Skeletal muscle cell (primary cell): ENCODE data around the gene MMRN1.
"Not testable (repeated sequence)": the region's sequence is repeated elsewhere in the genome, so short reads cannot be mapped to it uniquely, and the experiment has no call there.

Experiments
- DNase-seq: peaks from one replicate; pipeline ENCODE4 v3.0.0-alpha.2; 2010; ENCODE audit warnings: low read depth
- H3K4me3 ChIP-seq: 2 replicates; pipeline ENCODE4 v1.5.1; 2011; ENCODE audit warnings: low read depth, mild to moderate bottlenecking, control low read depth, low read length, moderate library complexity

The MMRN1 gene, protein sequence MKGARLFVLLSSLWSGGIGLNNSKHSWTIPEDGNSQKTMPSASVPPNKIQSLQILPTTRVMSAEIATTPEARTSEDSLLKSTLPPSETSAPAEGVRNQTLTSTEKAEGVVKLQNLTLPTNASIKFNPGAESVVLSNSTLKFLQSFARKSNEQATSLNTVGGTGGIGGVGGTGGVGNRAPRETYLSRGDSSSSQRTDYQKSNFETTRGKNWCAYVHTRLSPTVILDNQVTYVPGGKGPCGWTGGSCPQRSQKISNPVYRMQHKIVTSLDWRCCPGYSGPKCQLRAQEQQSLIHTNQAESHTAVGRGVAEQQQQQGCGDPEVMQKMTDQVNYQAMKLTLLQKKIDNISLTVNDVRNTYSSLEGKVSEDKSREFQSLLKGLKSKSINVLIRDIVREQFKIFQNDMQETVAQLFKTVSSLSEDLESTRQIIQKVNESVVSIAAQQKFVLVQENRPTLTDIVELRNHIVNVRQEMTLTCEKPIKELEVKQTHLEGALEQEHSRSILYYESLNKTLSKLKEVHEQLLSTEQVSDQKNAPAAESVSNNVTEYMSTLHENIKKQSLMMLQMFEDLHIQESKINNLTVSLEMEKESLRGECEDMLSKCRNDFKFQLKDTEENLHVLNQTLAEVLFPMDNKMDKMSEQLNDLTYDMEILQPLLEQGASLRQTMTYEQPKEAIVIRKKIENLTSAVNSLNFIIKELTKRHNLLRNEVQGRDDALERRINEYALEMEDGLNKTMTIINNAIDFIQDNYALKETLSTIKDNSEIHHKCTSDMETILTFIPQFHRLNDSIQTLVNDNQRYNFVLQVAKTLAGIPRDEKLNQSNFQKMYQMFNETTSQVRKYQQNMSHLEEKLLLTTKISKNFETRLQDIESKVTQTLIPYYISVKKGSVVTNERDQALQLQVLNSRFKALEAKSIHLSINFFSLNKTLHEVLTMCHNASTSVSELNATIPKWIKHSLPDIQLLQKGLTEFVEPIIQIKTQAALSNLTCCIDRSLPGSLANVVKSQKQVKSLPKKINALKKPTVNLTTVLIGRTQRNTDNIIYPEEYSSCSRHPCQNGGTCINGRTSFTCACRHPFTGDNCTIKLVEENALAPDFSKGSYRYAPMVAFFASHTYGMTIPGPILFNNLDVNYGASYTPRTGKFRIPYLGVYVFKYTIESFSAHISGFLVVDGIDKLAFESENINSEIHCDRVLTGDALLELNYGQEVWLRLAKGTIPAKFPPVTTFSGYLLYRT

DNA sequence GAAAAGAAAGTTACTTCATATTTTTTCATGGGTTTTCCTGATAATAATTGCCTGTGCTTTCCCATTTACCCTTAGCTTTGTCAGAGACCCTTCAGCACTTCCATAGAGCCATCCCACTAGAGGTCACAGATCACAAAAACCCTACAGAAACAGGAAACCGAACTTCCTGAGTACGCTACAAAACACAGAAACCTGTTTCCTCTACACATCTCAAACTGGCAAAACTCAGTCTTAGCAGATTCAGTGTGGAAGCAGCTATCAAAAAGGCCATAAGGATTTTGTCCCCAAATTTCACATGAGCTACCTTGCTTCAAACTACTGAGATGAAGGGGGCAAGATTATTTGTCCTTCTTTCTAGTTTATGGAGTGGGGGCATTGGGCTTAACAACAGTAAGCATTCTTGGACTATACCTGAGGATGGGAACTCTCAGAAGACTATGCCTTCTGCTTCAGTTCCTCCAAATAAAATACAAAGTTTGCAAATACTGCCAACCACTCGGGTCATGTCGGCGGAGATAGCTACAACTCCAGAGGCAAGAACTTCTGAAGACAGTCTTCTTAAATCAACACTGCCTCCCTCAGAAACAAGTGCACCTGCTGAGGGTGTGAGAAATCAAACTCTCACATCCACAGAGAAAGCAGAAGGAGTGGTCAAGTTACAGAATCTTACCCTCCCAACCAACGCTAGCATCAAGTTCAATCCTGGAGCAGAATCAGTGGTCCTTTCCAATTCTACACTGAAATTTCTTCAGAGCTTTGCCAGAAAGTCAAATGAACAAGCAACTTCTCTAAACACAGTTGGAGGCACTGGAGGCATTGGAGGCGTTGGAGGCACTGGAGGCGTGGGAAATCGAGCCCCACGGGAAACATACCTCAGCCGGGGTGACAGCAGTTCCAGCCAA, at the start of gene MMRN1:
Gene MMRN1 (plus strand): TSS at position 206 of the 902 bp plus-strand sequence. CDS start 118 bp downstream, at position 324.
- DNase-seq, result no peak
- no peak within 1 kb of the TSS for H3K4me3 ChIP-seq

DNA sequence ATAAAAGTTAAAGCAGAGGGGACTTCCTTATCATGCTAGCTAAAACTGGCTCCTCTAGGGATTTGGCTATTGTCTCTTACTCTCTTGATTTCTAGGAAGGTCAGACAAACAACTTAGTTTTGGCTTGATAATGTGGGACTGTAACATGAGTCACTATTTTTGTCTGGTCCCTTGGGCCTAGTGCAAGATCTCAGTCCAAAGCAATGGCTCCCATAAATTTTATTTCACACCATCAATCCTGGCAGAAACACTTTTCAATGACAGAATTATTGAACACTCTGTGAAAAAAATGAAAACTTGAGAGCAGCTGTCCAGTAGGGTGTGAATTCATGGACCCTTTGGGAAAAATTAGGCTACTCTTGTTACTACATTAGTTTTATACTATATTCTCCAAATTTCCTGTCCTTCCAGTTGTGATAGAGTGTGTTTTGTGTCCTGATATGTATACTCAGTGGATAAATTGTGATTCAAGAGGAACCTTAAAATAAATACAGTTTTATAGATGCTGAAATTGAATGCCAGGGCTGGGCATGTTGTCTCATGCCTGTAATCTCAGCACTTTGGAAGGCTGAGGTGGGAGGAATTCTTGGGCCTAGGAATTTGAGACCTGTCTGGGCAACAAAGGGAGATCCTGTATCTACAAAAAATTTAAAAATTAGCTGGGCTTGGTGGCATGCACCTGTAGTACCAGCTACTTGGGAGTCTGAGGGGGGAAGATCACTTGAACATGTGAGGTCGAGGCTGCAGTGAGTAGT, 46.9 kb upstream of the MMRN1 start:
- DNase-seq, result no peak
- no peak overlapping the region for H3K4me3 ChIP-seq

DNA sequence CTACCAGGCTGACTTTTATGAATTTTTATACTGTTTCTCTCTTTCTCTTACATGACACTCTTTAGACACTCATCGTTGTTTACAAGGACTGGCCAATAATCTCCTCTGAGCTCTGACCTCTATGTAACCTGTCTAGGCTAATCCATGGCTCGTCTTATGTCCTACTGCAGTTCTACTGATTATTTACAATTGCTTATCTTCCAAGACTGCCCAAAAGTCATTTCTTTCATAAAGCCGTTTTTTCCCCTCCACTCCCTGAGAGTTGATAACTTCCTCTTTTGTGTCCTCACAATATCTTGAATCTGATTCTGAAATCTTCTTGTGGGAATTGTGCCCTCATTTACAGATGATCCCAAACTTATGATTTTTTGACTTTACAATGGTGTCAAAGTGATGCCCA, 39.4 kb upstream of the MMRN1 start:
- DNase-seq, result no peak

DNA sequence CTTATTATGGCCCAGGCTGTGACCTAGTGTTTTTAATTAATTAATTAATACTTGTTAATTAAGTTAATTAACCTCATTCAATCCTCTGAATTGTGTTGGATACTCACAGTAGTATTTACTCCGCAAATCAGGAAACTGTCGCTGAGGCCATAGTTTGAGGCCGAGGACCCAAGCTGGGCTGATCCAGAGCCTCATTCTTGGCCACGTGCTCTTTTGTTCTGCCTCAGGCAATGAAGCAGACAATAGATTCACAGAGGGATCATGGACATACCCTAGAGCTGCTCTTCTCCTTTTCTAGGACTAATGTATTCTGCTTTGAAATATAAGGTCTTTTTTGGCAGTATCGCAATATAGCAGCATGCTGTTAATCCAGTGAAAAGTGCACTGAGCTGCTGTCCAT, 33.7 kb upstream of the MMRN1 start:
- DNase-seq, result no peak
- H3K4me3 ChIP-seq, result no peak overlapping the region

More for the DNA sequence above, 39.4 kb upstream of the MMRN1 start:
- H3K4me3 ChIP-seq, result no peak overlapping the region

DNA sequence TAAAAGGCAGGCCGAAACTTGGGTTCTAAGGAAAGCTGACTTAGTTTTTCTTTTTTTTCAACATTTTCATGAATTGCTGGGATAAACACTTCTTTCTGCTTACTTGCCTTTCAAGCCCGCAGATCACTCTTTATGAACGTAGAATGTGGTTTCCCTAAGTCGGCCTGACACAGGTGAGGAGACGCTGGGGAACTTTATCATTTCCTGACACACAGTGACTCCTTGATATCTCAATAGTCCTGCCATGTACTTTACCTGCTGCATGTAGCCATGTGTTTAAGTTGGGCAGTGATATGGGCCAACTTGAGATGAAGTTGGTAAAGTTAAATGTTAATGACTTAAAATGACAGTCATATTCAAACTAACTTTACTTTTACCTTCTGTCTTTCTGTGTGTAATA, 31.1 kb upstream of the MMRN1 start:
- DNase-seq, result no peak
- no peak overlapping the region for H3K4me3 ChIP-seq

DNA sequence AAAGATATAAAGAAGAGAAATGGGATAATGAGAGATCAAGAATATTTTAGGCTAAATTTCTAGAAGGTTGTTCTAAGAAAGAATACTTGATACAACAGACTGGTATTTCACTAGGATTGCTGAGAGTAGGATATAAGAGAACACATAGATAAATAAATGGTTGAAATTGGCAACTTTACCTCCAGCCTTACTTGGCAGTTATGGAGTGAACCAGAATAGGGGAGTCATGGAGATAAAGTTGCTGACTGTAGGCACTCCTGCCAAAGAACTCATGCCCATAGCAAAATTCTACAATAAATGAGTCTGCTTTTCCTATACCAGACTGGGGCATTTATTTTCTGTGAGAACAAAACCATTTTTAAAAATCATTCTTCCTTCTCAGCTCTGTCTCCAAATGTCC, 26.4 kb upstream of the MMRN1 start:
- H3K4me3 ChIP-seq, result no peak overlapping the region
- DNase-seq, result no peak

DNA sequence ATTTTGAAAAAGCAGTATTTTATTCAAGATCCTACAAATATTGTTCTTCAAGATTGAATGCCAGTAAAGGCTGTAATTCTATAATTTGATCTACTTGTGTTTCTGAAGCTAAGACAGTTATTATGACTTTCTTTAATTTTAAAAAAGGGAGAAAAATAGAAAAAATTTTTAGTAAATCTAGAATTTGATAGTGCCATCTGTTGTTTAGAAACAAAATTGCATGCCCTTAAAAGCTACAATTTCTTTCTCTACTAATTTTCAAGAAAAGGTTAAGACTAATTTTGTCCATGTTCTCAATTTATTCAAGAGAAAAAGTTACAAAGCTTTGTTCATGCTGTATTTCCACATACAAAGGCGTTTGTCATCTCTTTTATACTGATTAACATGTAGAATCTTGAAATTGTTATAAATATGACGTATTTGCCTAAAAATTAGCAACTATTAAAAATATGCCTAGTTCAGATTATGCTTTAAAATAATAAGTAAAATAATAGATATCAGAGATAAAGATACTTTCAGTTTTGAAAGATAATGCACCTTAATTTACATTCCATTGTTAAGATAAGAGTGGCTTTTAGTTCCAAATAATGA, 25.6 kb upstream of the MMRN1 start:
- no peak overlapping the region for H3K4me3 ChIP-seq
- DNase-seq, result no peak

DNA sequence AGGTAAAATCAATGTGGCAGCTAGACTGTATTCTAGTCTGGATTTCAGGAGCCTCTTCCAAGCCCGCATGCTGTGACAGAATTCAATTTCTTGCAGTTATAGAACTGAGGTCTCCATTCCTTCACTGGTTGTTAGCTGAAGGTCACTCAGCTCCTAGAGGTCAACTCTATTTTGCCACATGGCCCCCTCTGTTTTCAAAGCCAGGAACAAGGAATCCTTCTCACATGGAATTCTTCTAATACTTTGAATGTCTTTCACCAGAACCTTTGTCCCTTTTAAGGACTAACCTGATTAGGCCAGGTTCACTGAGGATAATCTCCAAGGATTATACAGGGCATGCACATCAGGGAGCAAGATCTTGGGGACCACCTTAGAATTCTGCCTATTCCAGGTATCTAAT, 23.4 kb upstream of the MMRN1 start:
- H3K4me3 ChIP-seq, result no peak overlapping the region
- DNase-seq, result no peak

DNA sequence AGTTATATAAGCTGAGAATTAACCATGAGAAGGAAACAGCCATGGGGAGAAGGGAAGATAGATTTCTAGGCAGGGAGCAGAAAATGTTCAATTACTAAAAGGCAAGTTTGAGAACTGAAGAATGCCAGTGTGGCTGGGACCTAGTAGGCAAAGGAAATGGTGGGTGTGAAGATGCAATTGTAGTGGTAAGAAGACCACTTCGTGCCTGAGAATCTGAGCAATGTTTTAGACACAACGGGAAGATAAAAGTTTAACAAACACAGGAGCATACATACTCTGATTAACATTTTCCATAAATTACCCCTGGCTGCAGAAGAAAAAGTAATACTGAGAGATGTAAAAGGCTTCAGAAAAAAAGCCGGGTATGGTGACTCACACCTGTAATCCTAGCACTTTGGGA, 18.1 kb upstream of the MMRN1 start:
- no peak overlapping the region for H3K4me3 ChIP-seq
- no peak for DNase-seq

DNA sequence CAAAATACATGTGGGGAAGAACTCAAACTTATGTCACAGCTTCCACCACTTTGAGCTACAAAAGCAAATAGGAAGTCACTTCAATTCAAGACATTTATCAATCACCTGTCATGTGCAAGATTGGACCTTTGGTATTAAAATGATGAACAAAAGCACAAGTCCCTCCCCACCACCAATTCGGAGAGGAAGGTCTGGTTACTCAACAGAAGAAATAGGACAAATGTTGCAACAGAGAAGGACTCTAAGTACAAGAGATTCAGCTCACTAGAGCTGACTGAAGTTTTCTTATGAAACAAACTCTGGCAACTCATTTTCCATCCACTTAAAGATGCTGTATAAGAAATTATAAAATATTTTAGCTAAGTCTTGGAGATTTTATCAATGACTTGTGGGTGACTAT, 16.0 kb upstream of the MMRN1 start:
- DNase-seq, result no peak
- H3K4me3 ChIP-seq, result no peak overlapping the region

DNA sequence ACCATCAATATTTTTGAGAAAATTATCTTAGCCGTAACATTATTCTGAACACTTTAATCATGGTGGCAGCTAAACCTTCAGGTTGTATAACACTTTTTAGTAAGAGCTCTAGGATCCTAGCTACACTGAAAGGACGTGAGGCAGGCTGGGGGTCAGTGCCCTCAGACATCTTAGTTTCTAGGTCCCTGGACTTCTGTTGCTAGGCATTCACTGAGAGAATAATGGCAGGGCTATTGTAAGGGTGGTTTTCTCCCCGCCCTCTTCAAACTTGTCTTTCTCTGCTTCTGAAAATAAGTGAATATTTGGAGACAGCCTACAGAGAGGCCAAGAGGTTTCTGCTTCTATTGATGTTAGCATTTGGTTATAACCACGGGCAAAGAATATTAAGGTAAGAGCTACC, 15.4 kb upstream of the MMRN1 start:
- DNase-seq, result no peak
- H3K4me3 ChIP-seq, result no peak overlapping the region

DNA sequence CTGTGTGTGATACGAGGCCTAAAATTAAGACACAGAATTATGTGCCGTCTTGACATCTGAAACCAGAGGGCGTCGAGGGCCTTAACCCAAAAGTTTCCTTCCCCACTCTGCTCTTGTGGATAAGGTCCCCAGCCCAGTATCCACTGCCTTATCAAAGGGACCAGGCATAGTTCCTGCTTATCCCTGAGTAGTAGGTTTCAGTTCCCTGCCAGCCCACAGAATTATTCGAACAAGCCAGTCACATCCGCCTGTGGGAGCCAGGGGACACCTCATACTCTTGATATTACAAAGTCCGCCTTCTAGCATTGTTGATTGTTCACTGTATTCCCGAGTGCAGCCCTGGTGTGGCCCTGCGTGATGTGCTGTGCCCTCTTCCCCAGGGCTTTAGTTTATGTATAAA, 5.4 kb upstream of the MMRN1 start:
- no peak overlapping the region for H3K4me3 ChIP-seq
- DNase-seq, result no peak

DNA sequence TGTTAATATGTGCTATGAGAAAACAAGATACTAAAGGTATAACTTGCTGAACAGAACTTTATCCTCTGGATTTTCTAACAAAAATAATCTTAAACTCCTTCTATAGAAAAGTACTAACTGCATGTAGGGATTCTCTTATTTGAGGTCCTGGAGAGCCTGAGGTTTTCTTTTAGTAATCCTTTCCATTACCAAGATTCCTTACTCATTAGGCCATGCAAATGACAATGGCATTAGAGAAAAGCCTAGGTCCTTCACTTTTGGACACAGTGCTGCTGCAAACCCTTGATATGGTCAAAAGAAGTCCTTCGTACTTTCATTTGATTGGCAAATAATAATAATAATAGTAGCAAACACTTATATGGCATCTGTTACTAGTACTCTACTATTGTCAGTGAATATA, 3.2 kb downstream of the MMRN1 start:
- H3K4me3 ChIP-seq, result no peak overlapping the region
- DNase-seq, result no peak

DNA sequence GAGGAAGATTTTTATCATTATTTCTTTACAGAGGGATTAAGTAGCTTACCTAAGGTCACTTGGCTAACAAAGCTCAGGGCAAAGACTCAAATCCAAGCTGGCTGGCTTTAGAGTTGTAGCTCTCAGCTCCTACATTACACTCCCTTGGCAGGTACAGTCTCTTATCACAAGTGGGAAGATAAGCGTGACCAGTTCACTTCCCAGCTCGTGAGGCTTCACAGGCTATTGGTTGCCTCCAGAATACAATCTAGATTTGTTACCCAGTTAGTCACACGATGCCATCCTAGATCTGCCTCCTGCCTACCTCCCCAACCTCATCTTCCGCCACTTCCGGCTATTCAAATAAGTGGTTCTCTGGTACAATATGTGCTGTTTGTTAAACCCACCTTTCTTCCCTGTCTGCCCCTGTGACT, 3.7 kb downstream of the MMRN1 start:
- H3K4me3 ChIP-seq, result no peak overlapping the region
- DNase-seq, result no peak

DNA sequence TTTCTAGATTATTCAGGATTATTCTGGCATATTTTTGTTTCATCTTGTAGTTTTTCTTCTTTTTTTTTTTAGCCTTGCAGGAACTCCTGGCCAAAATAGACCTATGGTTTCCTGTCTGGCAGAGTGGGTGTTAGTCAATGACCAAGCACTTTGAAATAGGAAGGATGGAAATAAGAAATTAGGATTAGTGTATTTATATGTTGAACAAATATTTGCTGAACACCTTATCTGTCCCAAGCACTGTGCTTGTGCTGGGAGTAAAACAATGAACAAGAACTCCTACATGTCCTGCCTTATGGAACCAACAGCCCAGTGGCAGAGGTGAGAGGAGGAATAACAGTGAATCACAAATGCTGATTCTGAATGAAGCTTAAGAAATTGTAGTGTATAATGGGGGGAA, 4.5 kb downstream of the MMRN1 start:
- H3K4me3 ChIP-seq, result no peak overlapping the region
- no peak for DNase-seq

DNA sequence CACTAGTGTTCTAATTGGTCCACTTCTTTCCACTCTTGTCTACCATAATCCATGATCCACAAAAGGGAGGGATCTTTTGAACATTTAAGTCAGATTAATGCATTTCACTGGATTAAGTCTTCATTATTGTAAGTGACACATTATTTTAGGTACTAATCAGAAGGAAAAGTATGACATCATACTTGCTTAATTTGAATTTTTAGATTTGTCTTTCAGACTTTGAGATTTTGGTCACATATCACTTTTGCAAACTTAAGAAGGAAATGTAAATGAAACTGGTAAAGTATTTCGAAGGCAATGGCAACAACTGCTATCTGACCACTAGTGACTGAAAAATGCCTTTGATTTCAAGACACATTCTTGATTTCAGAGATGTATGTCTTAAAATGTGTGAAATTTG, 5.2 kb downstream of the MMRN1 start:
- no peak overlapping the region for H3K4me3 ChIP-seq
- no peak for DNase-seq

DNA sequence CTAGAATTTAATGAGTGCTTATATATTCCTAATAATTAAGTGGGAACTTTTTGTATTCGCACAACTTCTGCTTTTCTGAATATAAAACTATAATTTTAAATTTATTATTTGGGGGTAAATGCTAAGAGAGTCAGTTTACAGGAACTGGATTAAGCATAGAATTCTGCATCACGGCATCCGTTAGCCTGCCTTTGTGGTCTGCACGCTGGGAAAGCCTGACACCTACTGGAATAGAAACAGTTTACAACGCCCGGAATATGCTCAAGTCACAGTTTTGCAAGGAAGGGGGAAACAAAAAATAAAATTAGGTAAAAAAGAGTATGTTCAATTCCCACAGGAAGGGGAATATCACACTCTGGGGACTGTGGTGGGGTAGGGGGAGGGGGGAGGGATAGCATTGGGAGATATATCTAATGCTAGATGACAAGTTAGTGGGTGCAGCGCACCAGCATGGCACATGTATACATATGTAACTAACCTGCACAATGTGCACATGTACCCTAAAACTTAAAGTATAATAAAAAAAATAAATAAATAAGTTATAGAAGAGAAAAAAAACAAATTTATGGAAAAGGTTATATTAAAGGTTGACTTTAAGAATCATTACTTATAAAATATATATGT, 7.3 kb downstream of the MMRN1 start:
- not testable (repeated sequence) for H3K4me3 ChIP-seq
- DNase-seq, result peak; percentile 11

DNA sequence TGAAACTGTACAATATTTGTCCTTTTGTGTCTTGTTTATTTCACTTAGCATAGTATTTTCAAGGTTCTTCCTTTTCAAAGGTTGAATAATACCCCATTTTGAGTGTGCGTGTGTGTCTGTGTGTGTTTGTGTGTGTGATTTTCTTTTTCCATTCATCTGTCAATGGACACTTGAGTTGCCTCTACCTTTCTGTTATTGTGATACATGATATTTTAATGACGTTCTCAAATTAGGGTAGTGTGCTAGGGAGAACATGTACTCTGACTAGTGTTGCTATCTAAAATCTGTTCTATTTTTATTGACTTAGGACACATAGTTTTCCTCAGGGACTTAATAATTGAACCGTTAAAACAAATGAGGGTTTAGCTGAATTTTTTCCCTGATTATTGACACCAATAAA, 9.9 kb downstream of the MMRN1 start:
- no peak overlapping the region for H3K4me3 ChIP-seq
- DNase-seq, result no peak
